Skeletal muscle cell (primary cell): ENCODE data around the gene MPPED1.

ENCODE experiments used
- DNase-seq: peaks from one replicate; pipeline ENCODE4 v3.0.0-alpha.2; 2010; ENCODE audit warnings: low read depth
- H3K4me3 ChIP-seq: 2 replicates; pipeline ENCODE4 v1.5.1; 2011; ENCODE audit warnings: low read depth, mild to moderate bottlenecking, control low read depth, low read length, moderate library complexity

MPPED1 gene

GRCh38 chr22:43546186-43546585 is 134.4 kb downstream of the MPPED1 start:
- H3K4me3 ChIP-seq: no peak overlapping the region
- no peak for DNase-seq

DNA sequence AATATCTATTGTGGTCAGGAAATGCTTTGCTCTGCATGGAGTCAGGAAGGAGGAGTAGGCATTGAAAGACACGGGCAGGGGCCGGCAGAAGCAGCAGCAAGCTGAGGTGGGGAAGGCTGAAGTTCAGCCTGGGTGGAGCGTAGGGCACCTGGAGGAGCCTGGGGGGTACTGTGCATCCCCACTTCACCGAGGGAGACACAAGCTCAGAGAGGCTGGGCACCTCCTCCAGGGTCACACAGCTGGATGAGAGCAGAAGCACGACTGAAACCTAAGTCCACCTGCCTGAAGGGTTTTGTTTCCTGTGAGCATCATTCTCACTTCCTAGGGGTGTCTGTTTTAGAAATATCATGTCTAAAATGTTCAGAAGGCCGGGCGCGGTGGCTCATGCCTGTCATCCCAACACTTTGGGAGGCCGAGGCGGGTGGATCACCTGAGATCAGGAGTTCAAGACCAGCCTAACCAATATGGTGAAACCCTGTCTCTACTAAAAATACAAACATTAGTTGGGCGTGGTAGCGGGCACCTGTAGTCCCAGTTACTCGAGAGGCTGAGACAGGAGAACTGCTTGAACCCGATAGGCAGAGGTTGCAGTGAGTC is 138.3 kb downstream of the MPPED1 start:
- no peak overlapping the region for H3K4me3 ChIP-seq
- DNase-seq: no peak

DNA sequence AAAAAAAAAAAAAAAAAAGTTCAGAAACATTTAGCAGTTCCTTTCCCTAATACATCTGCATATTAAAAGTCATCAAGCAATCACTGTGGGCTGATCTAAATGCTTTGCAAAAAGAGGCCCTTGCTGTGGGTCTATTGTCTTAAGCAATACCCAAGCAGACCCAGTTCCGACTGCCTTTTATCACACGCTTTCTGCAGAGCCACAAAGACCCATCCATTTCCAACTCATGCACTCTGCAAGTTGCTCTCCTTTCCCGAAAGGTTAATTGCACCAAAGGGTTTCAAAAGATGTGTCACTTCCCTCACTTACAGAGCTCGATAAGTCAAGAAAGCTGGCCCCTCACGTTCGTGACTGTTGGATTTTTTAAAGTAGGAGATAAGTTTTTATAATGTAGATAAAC is 138.9 kb downstream of the MPPED1 start:
- no peak overlapping the region for H3K4me3 ChIP-seq
- DNase-seq: no peak

DNA sequence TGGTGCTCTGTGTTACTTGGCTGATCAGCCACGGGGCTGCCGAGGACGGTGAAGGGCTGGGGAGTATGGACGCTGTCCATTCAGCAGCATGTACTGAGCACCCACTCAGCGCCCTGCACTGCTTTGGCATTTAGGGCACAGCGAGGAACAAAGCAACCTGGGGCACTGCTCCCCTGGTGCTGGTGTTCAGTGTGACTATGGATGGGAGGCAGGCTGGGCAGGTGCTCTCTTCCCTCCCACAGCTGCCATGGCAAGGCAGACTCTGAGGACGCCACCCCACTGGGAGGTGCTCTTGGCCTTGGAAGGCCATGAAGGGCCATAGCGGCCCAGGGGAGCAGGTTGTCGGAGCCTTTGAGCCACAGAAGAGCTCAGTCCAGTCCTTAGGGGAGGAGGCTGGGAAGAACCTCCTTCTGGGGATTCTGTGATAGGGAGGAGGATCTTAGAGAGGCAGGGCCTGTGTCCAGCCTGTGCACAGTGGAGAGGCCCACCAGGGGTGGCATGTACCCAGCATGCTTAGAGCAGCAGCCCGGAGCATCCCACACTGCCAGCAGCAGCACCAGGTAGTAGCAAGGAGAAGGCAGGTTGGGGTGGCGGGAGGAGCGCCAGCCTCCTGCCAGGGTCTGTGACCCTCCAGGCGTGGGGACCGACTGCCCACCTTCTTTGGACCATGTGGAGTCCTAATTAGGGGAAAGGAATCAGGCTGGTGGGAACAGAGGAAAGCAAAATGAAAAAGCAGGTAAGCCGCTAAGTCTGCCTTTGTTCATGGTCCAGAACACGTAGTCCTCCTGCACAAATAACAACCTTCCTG is 141.8 kb downstream of the MPPED1 start:
- H3K4me3 ChIP-seq: no peak overlapping the region
- no peak for DNase-seq

DNA sequence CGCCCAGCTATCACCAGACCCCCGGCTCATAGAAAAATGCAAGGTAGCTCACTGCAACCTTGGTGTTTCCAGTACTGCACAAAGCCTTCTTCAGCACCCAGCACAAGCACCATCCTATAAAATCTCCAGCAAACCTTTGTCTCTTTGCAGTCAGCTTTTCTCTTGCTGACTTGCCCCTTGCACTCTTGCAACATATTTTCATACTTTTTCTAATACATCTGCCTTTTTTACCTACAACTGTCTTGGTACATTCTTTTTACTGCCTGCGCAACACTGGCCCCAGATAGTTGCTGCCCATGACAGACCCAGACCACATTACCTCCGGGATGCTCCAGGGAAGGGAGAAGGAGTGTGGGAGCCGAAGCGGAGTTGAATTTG is 142.4 kb downstream of the MPPED1 start:
- DNase-seq: no peak
- no peak overlapping the region for H3K4me3 ChIP-seq

- no peak overlapping the region for H3K4me3 ChIP-seq
- DNase-seq: no peak
Observed at GRCh38 chr22:43554694-43555365, 143.0 kb downstream of the MPPED1 start.

- H3K4me3 ChIP-seq: no peak overlapping the region
- no peak for DNase-seq
Observed at GRCh38 chr22:43555561-43556515, 144.0 kb downstream of the MPPED1 start.
